ENCODE measurements around the gene OSBP2.

Gene OSBP2

DNA sequence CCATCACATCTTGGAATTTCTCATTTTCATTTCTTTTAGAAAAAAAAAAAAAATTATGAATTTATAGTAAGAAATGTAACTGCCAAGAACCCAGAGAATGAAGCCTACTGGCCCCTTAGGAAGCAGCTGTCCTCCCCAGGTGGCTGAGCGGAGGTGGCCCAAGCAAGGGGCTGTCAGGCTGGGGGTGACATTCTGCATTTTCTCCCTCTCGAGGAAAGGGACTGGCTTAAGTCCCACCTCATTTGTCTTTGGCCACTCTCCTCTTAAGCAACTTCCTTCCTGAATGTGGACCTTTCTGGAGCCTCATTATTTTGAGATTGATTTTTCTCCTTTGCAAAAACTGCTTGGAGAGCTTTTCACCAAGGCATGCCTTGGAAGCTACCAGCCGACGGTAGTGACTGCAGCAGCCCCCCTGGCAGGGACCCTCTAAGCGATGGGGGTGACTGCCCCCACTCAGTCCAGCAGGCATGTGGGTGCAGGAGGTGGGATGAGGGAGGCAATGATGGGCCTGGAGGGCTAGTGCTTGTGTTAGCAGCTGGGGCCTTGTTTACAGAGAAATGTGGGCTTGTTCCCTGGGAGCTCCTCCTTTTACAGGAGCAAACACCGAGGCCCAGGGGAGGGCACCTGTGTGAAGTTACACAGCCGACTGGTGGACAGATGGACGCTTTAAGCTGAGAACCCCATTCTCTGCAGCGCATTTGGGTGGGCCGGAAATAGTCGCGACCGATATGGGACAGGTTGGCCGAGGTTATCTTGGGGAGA is 162.2 kb downstream of the OSBP2 start:
- no peak for FAIRE-seq

DNA sequence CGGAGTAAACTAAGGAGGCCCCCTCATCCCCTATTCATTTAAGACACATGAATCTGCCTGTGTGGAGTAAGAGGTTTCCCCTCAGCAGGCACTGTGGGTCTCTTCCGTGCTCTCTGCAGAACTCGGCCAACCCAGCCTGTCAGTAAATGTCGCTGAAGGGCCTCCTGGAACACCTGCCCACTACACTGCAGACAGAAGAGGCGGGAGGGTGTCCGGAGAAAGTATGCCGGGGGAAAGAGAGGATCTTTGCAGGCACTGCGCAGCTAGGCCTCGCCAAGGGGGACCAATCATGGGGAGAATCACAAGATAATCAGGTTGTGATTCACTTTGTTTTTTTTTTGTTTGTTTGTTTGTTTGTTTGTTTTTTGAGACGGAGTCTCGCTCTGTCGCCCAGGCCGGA is 163.1 kb downstream of the OSBP2 start:
- FAIRE-seq = no peak

DNA sequence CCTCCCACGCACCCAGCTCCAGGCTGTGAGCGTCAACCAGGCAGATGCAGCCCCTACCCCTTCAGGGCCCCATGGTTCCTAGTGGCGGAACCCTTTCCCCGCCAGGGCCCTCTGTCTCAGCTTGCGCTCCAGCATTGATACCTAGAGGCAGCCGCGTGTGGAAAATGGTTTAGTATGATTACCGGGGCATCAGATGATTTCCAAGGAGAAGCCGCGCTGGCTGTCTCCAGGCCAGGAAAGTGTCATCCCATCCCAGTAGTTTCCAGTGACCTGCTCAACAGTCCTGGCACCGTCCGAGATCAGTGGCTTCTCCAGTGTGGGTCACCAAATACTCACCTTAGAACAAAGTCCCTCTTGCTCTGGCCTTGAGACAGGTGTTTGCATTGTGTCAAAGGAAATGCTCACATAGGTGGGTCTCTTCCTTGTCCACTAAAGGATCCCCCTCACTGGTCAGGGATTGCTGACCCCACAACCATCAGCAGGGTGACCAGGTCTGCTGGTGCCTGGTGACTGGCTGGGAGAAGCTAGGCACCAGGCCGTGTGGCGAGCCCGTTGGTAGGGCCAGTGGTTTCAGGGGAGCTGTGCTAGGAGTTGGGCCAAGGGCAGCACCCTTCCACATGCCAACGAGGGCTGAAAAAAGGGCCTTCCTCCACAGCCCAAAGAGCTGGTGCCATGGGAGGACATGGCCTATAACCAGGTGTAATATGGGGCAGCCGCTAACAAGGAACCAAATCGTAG is 164.5 kb downstream of the OSBP2 start:
- no peak for FAIRE-seq

DNA sequence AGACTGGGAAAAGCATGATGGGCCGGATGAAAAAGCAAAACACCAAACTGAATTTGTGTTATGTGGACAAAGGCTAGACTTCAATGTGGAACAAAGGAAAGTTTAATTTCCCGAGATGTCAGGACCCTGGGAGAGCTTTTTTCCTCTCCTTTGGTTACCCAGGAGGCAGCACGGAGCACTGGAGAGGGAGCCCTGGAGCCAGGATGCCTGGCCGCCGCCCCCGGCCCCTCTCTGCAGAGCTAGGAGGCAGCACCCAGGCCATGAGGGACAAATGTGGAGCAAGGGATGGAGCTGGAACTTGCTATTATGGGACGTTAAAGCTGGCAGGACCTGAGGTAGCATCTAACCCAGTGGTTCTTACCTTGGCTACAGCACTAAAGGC is 165.0 kb downstream of the OSBP2 start:
- FAIRE-seq = no peak

DNA sequence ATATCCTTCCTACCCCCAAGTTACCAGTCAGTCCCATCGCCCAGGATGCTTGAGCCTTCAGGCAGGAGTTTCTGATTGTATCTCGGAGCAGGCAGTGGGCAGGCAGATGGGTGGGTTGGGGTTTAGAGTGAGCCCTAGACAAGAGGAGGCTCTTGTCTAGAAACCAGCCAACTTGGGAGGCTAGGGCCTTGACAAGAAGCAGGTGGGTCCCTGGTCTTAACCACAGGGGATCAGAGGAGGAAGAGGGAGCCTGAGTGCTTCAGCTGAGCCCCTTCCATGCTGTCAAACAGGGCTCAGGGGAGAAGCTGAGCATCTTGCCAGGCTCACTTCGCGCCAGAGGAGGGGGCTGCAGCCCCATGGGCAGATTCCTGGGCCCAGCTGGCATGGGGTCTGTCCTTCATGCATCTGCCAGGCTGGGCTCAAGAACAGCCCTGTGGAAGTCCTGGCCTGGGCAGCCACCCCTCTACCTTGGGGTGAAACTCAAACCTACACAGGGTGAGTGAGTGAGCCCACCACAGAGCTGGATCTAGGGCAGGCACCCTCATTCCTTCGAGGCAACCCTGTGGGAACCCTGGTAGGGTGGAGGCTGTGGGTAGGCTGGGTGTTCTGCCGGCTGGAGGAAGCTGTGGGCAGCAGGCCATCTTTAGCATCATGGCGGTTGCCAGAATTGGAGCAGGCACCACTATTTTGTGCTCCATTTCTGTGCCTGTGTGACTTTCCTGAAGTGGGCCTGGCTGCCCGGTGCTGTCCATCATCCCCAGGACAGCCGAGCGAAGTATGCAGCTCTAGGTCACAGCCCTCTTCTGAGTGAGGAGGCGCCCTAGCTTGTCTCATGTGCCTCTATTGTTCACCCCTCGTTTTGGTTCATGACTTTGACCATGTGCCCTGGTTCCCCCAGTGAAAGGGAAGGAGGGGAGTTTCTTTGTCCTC is 165.8 kb downstream of the OSBP2 start:
- no peak for FAIRE-seq

DNA sequence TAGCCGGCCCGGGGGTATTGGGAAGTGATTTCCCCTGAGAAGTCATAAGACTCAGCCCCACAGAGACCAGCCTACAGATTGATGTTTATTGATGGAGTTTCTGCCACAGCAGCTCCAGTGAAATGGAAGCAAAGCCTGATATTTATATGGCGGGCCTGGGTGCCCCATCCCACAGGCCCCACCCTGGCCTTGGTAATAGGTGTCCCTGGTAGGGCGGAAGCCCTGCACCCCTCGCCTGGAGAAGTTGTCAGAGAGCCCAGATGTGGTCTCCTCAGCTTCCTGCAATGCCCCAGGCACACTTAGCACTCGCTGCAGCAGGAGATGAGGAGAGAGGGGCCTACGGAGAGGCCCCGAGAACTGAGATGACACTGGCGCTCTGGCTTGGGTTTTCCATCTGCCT is 166.5 kb downstream of the OSBP2 start:
- no peak for FAIRE-seq

DNA sequence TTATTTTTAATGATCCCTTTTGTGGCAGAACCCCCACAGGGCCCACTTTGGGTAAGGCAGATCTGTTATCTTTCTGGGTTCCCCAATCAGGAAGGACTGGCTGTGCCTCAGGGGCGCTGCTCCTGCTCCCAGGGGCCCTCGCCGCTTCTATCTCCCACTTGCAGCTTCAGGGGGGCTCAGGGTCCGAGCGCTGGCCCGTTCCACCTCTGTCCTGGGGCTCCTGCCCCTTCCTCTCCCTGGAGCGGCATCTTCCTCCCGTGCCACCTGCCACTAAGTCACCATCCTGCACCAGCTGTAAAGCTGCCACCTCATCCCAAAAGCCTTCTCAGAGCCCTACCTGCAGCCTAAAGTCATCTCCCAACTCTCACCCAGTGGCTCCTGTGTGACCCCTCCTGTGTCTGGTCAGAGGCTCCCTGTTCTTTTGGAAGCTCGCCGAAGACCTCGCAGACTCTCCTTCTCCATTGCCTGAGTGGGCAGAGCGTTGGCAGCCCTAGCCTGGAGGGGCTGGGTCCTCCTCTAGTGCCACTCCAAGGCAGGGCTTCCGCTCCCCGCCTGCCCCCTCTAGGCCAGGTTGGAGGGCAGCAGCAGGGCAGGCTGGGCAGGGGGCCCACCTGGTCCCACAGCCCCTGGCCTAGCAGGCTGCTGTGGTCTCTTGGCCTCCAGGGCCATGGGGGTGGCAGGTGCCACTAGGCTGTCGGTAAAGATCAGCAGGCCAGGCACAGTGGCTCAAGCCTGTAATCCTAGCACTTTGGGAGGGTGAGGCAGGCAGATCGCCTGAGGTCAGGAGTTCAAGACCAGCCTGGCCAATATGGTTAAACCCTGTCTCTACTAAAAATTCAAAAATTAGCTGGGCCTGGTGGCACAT is 167.2 kb downstream of the OSBP2 start:
- no peak for FAIRE-seq

DNA sequence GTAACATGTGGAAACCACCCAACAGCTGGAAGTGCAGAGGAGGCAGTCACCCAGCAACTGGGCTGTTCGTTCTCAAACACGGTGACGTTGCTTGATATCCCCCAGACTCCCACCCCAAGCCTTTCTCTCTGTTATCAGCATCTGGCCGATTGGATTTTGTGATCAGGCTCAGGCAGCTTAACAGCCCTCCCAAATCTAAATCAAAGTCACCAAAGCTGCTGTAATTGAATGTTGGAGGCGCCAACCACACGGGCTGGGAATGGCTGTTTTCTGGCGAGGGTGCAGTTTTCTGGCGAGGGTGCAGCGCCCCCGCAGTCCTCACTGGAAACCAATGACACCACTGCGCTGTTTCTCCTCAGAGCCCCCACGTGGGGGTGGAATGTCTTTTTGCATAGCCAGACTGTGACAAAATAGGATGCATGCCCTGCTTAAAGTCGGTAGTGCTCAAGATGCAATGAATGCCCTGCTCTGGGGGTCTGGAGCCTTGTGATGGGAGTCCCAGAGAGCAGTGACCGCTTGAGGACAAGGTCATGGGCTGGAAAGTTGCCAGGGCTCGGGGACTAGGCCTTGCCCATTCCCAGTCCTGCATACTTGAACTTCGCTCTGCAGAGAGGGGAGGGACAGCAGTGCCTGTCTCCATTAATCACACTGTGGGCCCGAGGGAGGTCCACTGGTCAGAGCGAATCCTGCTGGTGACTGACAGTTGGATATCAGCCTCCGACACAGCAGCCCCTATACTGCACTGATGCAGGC is 168.6 kb downstream of the OSBP2 start:
- FAIRE-seq = no peak

DNA sequence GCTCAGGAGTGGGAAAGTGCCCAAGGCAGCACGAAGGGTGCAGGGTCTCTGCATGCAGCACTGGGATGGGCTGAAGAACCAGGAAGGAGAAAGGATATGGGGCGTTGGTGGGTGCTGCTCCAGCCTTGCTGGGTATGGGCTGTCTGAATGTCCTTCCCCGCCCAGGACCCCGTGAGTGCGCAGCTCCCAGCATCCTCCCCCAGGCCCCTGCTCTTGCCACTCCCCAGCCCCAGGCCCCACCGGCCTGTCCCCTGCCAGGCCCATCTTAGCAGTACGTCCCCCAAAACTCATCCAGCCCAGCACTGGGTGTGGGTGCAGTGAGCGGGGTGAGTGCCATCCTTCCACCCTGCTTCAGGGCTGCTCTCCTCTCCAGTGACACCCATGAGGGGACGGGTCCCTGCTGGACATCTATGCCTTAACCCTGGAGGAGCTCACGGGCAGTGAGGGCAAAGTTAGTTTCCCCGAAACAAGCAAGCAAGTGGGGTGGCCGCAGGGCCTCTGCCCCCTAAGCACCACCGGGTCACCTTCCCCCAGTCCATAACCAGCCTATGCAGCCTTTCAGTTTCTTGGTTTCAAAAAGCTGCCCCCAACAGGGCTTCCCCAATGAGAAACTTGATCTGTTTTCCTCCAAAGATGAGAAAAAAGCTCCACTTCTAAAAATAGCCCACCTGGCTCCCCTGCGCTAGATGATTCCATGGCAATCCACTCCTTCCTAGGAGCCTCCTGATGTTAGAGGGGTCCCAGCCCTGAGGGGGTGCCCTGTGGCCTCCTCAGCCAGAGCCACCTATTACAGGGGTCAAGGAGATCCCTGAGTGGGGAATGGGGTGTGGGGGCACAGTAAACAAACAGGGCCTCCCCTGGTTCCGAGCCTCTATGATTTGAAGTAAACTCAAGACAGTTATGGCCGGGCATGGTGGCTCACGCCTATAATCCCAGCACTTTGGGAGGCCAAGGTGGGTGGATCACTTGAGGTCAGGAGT is 170.1 kb downstream of the OSBP2 start:
- no peak for FAIRE-seq

DNA sequence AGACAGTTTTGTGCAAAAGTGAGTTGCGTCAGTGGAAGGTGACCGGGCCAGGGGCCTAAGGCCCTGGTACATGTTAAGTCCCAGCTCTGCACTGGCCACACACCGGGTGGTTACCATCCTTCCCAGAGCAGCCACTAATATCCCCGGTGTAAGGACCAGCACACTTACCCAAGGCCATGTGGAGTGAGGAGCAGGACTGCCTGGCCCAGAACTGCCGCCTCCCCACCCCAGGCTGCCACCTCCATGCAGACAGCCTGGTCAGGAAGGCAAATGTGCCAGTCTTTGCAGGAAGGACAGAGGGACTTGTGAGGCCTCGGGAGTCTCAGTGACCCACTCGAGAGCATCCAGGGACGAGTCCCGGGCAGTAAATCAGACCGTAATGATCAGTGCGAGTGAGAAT is 171.0 kb downstream of the OSBP2 start:
- no peak for FAIRE-seq

DNA sequence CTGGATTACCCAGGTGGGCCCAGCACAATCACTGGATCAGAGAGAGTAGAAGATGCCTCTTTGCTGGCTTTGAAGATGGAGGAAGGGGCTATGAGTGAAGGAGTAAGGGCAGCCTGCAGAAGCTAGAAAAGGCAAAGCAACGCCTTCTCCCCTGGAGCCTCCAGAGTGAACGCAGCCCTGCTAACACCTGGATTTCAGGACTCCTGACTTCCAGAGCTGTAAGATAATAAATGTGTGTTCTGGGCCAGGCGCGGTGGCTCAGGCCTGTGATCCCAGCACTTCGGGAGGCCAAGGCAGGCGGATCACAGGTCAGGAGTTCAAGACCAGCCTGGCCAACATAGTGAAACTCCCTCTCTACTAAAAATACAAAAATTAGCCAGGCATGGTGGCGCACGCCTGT is 171.5 kb downstream of the OSBP2 start:
- no peak for FAIRE-seq

DNA sequence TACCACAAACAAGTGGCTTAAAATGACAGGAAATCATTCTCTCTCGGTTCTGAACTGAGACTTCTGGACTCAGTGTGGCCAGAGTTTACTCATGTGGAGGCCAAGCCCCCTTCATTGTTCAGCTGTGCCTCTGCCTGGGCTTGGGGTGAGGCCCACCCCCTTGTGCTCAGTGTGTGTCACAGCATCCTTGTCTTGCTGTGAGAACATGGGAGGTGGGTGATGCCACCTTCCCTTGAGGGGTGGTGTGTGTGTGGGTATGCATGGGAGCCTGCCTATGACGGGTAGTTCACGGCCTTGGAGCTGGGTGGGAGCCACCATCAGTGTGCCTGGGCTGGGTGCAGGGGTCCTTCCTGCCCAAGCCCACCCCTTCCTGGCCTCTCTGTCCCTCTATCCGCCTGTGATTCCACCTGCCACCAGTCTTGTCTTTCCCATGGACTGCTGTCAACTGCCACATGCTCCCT is 172.2 kb downstream of the OSBP2 start:
- no peak for FAIRE-seq

DNA sequence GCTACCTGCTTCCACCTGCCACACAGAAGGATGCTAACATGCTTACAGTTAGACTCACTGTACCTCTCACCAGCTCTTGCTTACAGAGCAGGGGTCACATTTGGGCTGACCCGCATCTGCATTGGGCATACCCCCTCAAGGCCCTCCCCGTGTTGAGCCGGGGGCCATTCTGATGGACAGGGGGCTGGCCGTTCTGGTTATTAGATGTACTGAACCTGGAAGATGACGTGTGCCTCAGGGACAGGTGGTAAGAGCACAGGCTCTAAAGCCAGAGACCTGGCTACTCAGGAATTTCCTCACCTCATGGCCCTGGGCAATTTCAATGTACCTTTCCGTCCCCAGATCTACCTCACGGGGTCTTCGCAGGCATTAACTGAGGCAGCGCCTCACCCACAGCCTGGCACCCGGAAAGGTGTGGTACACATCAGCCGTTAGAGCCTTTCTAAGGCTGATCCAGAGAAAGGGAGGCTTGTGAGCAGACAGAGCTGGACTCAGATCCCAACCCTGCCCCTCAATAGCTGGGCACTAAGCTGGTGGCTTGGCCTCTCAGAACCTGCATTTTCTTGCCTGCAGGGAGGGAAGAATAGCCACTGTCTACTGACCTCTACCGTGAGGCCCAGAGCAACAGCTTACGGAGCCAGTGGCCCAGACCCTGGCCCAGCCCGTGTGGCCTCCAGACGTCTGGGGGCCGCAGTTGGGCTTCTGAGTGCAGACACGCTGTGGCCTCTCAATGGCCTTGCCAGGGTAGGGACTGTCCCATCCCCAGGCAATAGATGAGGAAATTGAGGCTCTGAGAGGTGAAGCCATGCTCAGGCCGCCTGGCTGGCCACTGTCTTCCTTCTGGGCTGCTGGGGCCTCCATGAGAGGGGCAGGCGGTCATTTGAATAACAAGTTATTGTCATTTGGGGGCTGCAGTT is 173.3 kb downstream of the OSBP2 start:
- no peak for FAIRE-seq

DNA sequence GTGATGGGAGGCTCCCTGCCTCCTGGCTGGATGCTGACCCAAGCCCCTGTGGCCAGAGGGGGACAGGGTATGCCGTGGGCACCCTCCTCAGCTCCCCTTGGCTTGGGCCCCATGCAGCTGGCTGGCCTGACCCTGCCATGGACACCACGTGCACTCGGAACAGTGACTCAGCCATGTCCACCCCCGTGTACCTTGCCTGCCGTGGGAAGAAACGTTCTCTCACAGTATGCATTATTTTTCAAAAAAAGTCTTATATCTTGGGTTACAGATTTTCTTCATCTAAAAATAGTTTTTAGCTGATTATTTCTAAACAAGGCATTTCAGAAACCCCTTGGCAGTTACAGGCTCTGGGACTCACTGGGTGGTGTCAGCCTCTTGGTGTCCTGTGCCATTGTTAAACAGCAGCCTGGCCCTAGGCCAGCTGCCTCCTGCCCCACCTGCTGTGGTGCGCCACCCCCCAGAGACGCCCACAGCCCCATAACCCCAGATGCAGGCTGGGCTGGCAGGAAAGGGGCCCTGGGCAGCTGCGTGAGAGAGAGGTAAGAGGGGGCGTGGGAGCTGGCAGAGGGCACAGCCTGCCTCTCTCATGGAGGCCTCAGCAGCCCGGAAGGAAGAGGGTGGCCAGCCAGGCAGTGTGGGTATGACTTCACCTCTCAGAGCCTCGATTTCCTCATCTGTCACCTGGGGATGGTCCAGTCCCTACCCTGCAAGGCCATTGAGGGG is 174.2 kb downstream of the OSBP2 start:
- no peak for FAIRE-seq

DNA sequence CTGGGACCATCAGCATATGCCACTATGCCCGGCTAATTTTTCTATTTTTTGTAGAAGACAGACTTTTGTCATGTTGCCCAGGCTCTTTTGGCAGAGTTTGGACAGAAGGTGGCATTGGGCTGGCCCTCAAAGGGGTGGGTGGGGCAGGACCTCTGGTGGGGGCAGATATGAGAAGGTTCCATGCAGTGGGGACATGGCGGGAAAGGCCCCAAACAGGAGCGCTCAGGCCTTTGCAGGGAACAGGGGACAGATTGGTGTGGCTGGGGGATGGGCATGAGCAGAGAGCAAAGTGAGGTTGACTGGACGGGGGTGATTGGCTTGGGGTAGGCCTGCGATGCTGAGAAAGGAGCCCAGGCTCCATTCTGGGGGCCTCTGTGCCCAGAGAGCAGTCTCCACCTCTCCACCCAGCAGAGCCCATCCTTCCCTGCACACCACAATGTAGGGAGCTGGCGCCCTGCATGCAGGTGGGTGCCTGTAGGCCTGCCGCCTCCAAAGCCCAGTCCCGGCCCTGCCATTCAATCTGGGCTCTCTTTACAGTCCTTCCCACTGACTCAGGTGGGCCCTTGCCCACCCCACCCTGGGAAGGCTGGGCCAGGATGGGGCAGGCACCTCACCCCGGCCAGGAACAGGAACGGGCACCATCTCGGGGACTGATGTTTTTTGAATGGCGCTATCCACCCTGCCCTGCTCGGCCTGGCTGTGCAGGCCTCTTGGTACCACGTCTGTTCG is 175.2 kb downstream of the OSBP2 start:
- FAIRE-seq = no peak

DNA sequence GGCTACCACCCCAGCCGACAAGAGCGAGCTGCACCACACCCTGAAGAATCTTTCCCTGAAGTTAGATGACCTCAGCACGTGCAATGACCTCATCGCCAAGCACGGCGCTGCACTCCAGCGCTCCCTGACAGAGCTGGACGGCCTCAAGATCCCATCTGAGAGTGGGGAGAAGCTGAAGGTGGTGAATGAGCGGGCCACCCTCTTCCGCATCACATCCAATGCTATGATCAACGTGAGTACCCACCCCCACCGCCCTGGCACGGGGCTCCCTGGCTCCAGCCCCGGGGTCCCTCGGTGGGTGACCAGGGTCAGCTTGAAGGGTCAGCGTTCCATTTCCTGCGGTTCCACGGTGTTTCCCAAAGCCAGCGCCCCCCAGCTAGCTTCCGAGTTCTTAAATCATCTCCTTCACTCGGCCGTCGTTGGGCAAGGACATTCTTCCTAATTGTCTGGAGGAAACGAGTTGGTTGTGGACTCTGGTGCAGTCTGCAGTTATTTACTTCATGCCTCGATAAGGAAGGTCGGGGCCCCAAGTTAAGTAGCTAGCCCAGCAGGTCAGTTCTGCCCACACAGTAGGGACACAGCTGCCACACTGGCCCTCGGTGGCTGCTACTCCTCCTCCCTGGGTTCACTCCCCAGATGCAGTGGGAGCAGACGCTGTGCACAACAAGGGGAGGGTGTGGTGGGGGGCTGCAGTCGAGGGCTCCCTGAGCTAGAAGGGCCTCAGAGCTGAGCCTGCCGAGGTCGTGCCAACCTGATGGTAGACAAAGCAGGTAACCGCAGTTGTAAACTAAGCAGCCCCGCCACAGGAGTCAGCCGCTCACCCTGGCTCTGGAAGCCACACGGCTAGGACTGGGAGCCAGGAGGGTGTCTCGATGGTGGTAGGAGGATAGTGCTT is 176.0 kb downstream of the OSBP2 start:
- no peak for FAIRE-seq

Measured in colon (tissue), 2 donors.